ENCODE results near the gene FAM174C.

GRCh38 chr19:1272423-1273262, 2.7 kb upstream of the FAM174C start:
- TF ChIP-seq POLR2AphosphoS5 (IDR thresholded peaks at IDR 0.05) (no peak), CTCF (IDR thresholded peaks at IDR 0.05) (no peak), POLR2A (IDR thresholded peaks at IDR 0.05; ENCODE audit: low read depth) (peak; percentile 5)
